HAP-1 (cell line): ENCODE measurements around the gene GSTM1.
"Not testable (repeated sequence)": the region's sequence is repeated elsewhere in the genome, so short reads cannot be mapped to it uniquely, and the experiment has no call there.

ENCODE experiments used
- DNase-seq, 2 experiments: peaks; one replicate each; pipeline ENCODE4 v3.0.0-alpha.2; 2016 to 2020; ENCODE audit warnings: low spot score in 2 of 2
- H3K27me3 ChIP-seq: fragments of 250-450 bp; sonication (Bioruptor Pico); 2 replicates; pipeline ENCODE4 v1.5.1; 2020; ENCODE audit warnings: low read depth, mild to moderate bottlenecking, moderate library complexity
- H3K36me3 ChIP-seq: fragments of 250-450 bp; sonication (Bioruptor Pico); replicated peaks from 2 replicates; pipeline ENCODE4 v1.5.1; 2020; ENCODE audit warnings: mild to moderate bottlenecking
- H3K4me1 ChIP-seq: fragments of 250-450 bp; sonication (Bioruptor Pico); 2 replicates; pipeline ENCODE4 v1.5.1; 2020; ENCODE audit warnings: mild to moderate bottlenecking
- H3K4me3 ChIP-seq: fragments of 250-450 bp; sonication (Bioruptor Pico); 2 replicates; pipeline ENCODE4 v1.5.1; 2020; ENCODE audit warnings: mild to moderate bottlenecking, moderate library complexity
- H3K9me3 ChIP-seq: fragments of 250-450 bp; sonication (Bioruptor Pico); 2 replicates; pipeline ENCODE4 v1.5.1; 2020; ENCODE audit warnings: mild to moderate bottlenecking, moderate library complexity
- in situ Hi-C: fragments of 300-500 bp; cut with MboI; formaldehyde crosslinking; loops from 3 replicates; pipeline ENCODE4 v1.14.3; 2020; ENCODE audit warnings: low sequenced_read_pairs, inconsistent platforms, mixed read lengths

The GSTM1 gene

DNA sequence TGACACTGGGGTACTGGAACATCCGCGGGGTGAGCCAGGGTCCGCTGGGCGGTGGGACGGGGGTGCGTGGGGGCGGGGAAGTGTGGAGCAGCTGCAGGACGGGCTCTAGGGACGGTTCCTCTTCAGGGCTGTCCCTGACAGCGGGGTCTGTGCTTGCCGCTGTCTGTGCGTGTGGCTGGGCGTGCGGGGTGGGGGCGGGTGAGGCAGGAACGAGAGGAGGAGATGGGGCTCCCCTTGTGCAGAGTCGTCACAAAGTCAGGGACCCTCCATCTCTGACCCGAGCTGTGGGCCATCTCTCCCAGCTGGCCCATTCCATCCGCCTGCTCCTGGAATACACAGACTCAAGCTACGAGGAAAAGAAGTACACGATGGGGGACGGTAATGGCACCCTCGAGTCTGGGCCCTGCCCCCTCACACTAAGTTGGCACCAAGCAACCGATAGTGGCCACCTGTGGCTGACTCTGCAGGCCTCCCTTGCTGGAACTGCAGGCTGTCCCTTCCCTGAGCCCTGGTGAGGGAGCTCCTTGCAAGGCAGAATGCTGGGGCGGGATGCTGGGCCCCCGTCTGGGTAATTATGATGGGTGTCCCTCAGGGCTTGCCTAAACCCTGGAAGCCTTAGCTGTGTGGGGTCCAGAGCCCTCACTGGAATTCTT is 19.4 kb upstream of the GSTM1 start:
- in situ Hi-C loops: no loop called here
- H3K4me3 ChIP-seq: no peak overlapping the region
- no peak for DNase-seq
- H3K4me1 ChIP-seq: peaks cover 3% of the 10 kb centered on the region; the same call in 1 of the 2 replicates
- H3K36me3 ChIP-seq: no peaks in the 10 kb centered on the region
- H3K9me3 ChIP-seq: no peaks in the 10 kb centered on the region
- no peaks in the 10 kb centered on the region for H3K27me3 ChIP-seq

DNA sequence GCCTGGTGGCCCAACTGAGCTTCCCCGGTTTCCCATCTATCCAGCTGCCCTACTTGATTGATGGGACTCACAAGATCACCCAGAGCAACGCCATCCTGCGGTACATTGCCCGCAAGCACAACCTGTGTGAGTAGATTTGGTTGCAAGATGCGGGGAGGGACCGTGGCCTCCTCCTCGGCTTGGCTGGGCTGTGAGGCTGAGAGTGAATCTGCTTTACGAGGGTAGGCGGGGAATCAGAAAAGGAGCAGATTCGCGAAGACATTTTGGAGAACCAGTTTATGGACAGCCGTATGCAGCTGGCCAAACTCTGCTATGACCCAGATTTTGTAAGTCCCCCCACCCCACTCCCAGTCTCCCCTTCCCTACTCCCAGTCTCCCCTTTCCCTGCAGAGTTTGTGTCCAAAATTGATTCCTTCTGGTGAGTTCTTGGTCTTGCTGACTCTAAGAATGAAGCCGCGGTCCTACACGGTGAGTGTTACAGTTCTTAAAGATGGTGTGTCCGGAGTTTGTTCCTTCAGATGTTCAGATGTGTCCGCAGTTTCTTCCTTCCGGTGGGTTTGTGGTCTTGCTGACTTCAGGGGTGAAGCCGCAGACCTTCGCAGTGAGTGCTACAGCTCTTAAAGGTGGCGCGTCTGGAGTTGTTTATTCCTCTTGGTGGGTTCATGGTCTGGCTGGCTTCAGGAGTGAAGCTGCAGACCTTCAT is 18.2 kb upstream of the GSTM1 start:
- no peak for DNase-seq
- in situ Hi-C loops: no loop called here
- no peaks in the 10 kb centered on the region for H3K9me3 ChIP-seq
- no peak overlapping the region for H3K4me3 ChIP-seq
- H3K36me3 ChIP-seq: no peaks in the 10 kb centered on the region
- H3K27me3 ChIP-seq: no peaks in the 10 kb centered on the region
- H3K4me1 ChIP-seq: peaks cover 3% of the 10 kb centered on the region; the same call in 1 of the 2 replicates

DNA sequence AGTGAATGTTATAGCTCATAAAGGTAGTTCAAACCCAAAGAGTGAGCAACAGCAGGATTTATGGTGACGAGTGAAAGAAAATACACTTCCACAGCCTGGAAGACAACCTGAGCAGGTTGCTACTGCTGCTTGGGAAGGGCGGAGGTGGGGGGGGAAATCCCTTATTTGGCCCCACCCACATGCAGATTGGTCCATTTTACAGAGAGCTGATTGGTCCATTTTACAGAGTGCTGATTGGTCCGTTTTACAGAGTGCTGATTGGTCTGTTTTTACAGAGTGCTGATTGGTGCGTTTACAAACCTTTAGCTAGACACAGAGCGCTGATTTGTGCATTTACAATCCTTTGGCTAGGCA is 17.7 kb upstream of the GSTM1 start:
- H3K4me3 ChIP-seq, H3K4me1 ChIP-seq, H3K36me3 ChIP-seq, H3K9me3 ChIP-seq, DNase-seq, H3K27me3 ChIP-seq, in situ Hi-C loops: not testable (repeated sequence)

DNA sequence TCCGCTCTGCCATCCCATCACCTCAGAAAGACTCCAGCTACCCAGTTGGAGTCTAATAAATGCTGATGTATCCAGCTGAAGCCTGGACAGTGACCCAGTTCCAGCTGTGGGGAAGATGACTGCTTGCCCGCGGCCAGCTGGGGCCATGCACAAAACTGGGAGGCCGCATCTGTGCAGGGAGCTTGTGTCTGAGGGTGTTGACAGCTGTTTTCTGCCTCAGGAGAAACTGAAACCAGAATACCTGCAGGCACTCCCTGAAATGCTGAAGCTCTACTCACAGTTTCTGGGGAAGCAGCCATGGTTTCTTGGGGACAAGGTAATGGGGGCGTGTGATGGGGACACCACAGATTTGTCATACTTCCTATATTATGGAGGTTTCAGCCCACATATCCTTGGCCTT is 16.6 kb upstream of the GSTM1 start:
- DNase-seq: no peak
- H3K4me1 ChIP-seq: peaks cover 3% of the 10 kb centered on the region; the same call in 1 of the 2 replicates
- H3K4me3 ChIP-seq: no peak overlapping the region
- no peaks in the 10 kb centered on the region for H3K36me3 ChIP-seq
- H3K27me3 ChIP-seq: no peaks in the 10 kb centered on the region
- no peaks in the 10 kb centered on the region for H3K9me3 ChIP-seq
- in situ Hi-C loops: no loop called here

DNA sequence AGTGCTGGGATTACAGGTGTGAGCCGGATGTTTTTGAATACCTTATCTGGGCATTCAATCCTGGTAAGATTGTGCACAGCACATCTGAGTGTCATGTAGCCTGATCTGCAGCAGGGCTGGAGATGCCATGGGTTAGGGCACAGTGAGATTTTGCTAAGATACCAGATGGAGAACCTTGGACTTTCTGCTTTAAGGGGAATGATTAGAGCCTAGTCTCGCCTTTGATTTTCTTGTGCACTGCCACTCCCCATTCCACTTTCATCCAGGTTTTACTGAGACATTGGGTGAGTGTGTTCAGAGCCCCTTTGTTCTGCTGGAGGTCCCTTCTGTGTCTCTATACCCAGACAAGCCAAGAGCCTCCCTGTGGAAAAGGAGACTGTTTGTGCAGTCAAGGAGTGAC is 13.8 kb upstream of the GSTM1 start:
- H3K36me3 ChIP-seq, H3K9me3 ChIP-seq, H3K27me3 ChIP-seq, H3K4me3 ChIP-seq, DNase-seq, H3K4me1 ChIP-seq, in situ Hi-C loops: not testable (repeated sequence)

DNA sequence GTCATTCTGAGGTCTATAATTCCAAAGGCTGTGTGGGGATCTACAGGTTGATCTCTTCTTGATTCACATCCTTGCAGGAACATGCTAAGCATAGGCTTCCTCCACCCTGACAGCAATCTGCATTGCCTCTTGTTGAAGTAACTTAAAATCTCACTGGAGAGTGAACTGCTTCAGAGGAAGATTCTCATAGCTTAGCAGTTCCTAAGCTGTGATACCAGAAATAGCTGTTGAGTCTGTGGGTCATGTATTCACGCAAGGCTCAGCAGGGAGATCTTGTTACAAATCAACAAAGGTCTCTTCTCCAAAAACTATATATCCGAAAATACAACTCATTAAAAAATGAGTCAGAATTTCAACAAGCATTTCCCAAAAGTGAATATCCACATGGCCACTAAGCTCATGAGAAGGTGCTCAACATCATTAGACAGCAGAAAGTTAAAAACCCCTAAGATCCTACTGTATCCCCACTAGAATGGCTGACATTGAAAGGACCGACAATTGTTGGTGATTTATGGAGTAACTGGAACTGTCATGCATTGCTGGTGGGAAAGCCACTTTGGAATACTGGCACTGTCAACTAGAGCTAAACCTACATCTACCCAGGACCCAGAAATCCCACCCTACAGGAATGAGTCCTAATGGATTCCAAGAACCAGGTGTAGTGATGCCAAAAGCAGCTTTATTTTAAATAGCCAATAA is 10.8 kb upstream of the GSTM1 start:
- H3K4me1 ChIP-seq, H3K36me3 ChIP-seq, H3K9me3 ChIP-seq, H3K4me3 ChIP-seq, in situ Hi-C loops, DNase-seq, H3K27me3 ChIP-seq: not testable (repeated sequence)

DNA sequence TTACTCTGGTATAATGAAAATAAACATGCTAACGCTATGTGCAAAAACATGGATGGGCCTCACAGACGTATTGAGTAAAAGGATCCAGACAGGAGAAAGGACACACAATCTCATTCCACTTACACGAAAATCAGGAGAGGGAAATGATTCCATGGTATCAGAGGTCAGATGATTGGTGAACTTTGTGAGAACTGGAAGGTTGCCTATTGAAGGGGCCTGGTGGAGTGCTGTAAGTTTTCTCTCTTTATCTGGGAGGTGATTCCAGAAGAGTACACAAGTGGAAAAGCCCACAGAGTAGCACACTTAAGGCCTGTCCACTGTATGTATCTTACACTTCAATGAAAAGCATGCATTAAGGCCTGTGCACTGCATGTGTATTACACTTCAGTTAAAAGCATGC is 10.2 kb upstream of the GSTM1 start:
- in situ Hi-C loops: no loop called here
- no peak overlapping the region for H3K4me3 ChIP-seq
- no peaks in the 10 kb centered on the region for H3K36me3 ChIP-seq
- H3K27me3 ChIP-seq: no peaks in the 10 kb centered on the region
- no peak for DNase-seq
- no peaks in the 10 kb centered on the region for H3K4me1 ChIP-seq
- H3K9me3 ChIP-seq: no peaks in the 10 kb centered on the region

DNA sequence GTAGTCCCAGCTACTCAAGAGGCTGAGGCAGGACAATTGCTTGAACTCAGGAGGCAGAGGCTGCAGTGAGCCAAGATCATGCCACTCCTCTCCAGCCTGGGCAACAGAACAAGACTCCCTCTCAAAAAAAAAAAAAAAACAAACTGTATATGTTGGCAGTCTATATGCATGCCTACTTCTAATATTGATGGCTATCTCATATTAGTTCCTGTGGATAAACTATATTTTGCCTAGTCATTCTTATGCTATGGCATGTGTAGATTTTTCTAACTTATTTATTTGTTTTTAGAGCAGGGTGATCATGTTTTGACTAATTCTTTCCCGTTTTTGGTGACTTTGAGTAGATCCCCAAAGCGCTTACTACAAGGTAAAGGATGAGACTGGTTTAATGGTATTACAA is 9.0 kb upstream of the GSTM1 start:
- H3K36me3 ChIP-seq, DNase-seq, H3K9me3 ChIP-seq, H3K27me3 ChIP-seq, H3K4me3 ChIP-seq, H3K4me1 ChIP-seq, in situ Hi-C loops: not testable (repeated sequence)

DNA sequence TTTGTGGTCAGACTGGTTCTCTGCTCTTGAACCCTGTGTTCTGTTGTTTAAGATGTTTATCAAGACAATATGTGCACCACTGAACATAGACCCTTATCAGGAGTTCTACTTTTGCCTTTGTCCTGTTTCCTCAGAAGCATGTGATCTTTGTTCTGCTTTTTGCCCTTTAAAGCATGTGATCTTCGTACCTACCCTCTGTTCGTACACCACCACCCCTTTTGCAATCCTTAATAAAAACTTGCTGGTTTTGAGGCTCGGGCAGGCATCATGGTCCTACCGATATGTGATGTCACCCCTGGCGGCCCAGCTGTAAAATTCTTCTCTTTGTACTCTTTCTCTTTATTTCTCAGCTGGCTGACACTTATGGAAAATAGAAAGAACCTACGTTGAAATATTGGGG is 2.8 kb upstream of the GSTM1 start:
- H3K36me3 ChIP-seq, H3K27me3 ChIP-seq, in situ Hi-C loops, H3K9me3 ChIP-seq, H3K4me3 ChIP-seq, H3K4me1 ChIP-seq, DNase-seq: not testable (repeated sequence)

DNA sequence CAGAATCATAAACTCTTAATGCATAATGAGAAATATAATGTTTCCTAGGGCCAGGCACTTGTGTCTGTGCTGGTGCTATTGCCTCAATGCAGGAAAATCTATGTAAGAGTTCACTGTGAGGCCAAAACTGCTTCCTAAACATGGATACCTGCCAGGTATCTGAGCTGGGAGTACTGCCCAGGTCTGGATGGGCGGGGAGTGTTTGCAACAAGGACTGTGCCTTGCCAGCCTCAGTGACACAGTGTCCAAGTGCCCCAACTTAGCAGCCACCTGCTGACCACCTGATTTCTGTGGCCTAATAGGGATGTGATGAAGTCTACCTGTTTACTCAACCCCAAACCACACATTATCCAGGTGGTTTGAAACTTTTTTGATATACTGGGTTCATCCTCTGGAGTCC is 2.2 kb upstream of the GSTM1 start:
- DNase-seq, H3K36me3 ChIP-seq, H3K27me3 ChIP-seq, H3K4me3 ChIP-seq, in situ Hi-C loops, H3K9me3 ChIP-seq, H3K4me1 ChIP-seq: not testable (repeated sequence)

DNA sequence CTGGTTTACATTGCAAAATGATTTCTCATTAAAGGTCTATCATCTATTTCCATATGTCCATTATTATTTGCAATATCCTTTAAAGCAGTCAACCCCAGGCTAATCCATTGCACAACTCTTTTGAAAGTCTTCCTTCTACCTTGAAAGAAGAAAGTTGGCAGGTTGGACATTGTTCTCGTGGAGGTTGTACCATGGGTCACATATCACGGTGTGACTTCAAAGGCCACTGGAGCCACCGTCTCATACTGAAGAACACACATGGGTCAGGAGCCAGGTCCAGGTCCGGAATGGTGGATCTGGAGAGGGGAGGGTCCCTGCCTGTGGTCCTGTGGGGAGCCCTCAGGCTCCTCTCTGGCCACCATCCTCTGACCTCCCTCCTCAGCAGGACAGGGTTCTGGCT is 1.7 kb upstream of the GSTM1 start:
- H3K4me3 ChIP-seq, H3K36me3 ChIP-seq, in situ Hi-C loops, DNase-seq, H3K4me1 ChIP-seq, H3K27me3 ChIP-seq, H3K9me3 ChIP-seq: not testable (repeated sequence)

DNA sequence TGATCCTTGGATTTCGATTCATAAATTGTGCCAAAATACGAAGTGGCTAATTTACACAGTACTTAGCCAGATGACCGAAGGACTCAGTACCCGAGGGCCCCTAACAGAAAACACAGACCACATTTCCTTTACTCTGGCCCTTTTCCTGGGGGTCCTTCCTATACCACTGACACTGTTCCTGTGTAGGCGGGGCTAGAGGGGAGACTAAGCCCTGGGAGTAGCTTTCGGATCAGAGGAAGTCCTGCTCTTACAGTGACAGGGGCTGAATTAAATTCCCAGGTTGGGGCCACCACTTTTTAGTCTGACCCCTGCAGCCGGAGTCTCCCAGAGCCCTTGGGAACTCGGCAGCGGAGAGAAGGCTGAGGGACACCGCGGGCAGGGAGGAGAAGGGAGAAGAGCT is 508 bp upstream of the GSTM1 start:
- H3K4me3 ChIP-seq, H3K36me3 ChIP-seq, H3K4me1 ChIP-seq, in situ Hi-C loops, H3K9me3 ChIP-seq, H3K27me3 ChIP-seq, DNase-seq: not testable (repeated sequence)

DNA sequence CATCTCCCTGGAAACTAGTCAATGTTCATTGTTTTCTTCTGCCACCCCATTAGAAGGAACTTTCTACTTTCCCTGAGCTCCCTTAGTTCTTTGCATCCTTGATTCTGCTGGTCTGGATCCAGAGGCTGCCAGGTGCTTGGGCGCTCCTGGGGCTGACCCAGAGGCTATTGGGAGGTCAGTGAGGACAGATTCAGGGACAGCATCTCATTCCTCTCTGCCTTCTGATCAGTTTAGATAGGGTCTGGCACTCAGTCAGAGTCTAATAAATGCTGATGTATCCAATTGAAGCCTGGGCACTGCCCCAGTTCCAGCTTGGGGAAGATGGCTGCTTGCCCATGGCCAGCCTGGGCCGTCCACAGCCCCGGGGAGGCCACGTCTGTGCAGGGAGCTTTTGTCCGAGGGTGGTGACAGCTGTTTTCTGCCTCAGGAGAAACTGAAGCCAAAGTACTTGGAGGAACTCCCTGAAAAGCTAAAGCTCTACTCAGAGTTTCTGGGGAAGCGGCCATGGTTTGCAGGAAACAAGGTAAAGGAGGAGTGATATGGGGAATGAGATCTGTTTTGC is 2.3 kb downstream of the GSTM1 start:
- in situ Hi-C loops: no loop called here
- Histone ChIP-seq H3K9me3 (no peaks in the 10 kb centered on the region), H3K27me3 (no peaks in the 10 kb centered on the region), H3K4me1 (no peaks in the 10 kb centered on the region), H3K4me3 (no peak overlapping the region), H3K36me3 (no peaks in the 10 kb centered on the region)
- no peak for DNase-seq

DNA sequence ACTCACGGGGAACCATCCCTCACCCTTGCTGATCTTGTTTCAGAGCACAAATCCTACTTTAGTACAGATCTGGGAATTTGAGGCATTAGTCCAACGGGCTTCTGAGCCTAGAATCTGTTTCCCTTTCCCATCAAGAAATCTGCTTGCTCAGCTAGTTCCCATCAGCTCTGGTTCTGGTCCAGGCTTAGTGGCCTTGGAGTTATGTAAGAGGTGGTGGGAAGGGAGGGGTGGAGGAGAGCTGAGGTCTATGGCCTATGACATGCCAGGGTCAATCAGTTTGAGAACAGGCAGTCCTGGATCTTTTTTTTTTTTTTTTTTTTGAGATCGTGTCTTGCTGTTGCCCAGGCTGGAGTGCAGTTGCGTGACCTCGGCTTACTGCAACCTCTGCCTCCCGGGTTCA is 4.1 kb downstream of the GSTM1 start:
- Histone ChIP-seq H3K4me1 (no peaks in the 10 kb centered on the region), H3K27me3 (no peaks in the 10 kb centered on the region), H3K9me3 (no peaks in the 10 kb centered on the region), H3K4me3 (no peak overlapping the region), H3K36me3 (no peaks in the 10 kb centered on the region)
- in situ Hi-C loops: no loop called here
- DNase-seq: no peak
